Endothelial cell of umbilical vein (primary cell): ENCODE data around the gene GPBAR1.

Experiments
- CTCF ChIP-seq, 2 donors: IDR thresholded peaks; 1 replicate in 1 of 2; 2 replicates in 1 of 2; pipeline ENCODE4 v1.5.1; 2011; ENCODE audit warnings: low read length in 2 of 2, mild to moderate bottlenecking in 2 of 2, moderate library complexity in 2 of 2, control low read depth in 1 of 2, inconsistent platforms in 1 of 2, low read depth in 1 of 2; ENCODE audit not compliant: insufficient read depth in 1 of 2; ENCODE audit errors: extremely low read depth in 1 of 2
- EZH2 ChIP-seq: IDR thresholded peaks from 2 replicates; pipeline ENCODE4 v1.6.1; 2012; ENCODE audit warnings: borderline replicate concordance, low read depth, mild to moderate bottlenecking, moderate library complexity, low read length, inconsistent platforms; ENCODE audit not compliant: severe bottlenecking
- FOS ChIP-seq: IDR thresholded peaks from 2 replicates; pipeline ENCODE4 v1.6.1; 2011; ENCODE audit warnings: mild to moderate bottlenecking, low read length, moderate library complexity, borderline replicate concordance; ENCODE audit not compliant: insufficient read depth
- GATA2 ChIP-seq: IDR thresholded peaks from 2 replicates; pipeline ENCODE4 v1.7.0; 2011; ENCODE audit warnings: low read depth, mild to moderate bottlenecking, moderate library complexity, mixed read lengths, low read length; ENCODE audit not compliant: insufficient read length, insufficient read depth
- MAX ChIP-seq: IDR thresholded peaks from 2 replicates; pipeline ENCODE4 v1.6.1; 2011; ENCODE audit not compliant: insufficient read depth, insufficient read length
- MYC ChIP-seq: IDR thresholded peaks from one replicate; pipeline ENCODE4 v1.6.1; 2011; ENCODE audit warnings: mild to moderate bottlenecking, low read depth, low read length
- POLR2A ChIP-seq: IDR thresholded peaks from 2 replicates; pipeline ENCODE4 v1.6.1; 2012; ENCODE audit warnings: low read depth, mild to moderate bottlenecking, control low read depth, low read length
- POLR2AphosphoS5 ChIP-seq: IDR thresholded peaks from 2 replicates; pipeline ENCODE4 v1.6.1; 2012; ENCODE audit warnings: low read depth, mild to moderate bottlenecking, control low read depth, low read length, moderate library complexity; ENCODE audit not compliant: insufficient read depth

- TF ChIP-seq POLR2AphosphoS5 (no peak), CTCF (IDR thresholded peaks at IDR 0.05; ENCODE audit: extremely low read depth in 1 of 2, insufficient read depth in 1 of 2, low read depth in 1 of 2, low read length in 2 of 2) (no peak), GATA2 (no peak), POLR2A (no peak), MYC (no peak), MAX (no peak), FOS (no peak), EZH2 (no peak)
These were observed 20.6 kb downstream of the GPBAR1 start for GRCh38 chr2:218281449-218281848.
